GM21529 (cell line): ENCODE measurements around the gene KCNT1.

Experiments used
- ATAC-seq: cut with Tn5 transposase; IDR thresholded peaks from one replicate; pipeline ENCODE4 v1.9.1; 2021; ENCODE audit not compliant: unreplicated experiment

The KCNT1 gene

GRCh38 chr9:135698767-135699166 lies 3.2 kb upstream of the KCNT1 start:
- ATAC-seq = no peak

GRCh38 chr9:135699440-135699839 lies 2.5 kb upstream of the KCNT1 start, which contains the start of gene SOHLH1:
SOHLH1 (minus strand) TSS chr9:135699481; CDS start chr9:135699467, 14 bp downstream.
- ATAC-seq = no peak

GRCh38 chr9:135700525-135700924 lies 1.5 kb upstream of the KCNT1 start:
- no peak for ATAC-seq

DNA sequence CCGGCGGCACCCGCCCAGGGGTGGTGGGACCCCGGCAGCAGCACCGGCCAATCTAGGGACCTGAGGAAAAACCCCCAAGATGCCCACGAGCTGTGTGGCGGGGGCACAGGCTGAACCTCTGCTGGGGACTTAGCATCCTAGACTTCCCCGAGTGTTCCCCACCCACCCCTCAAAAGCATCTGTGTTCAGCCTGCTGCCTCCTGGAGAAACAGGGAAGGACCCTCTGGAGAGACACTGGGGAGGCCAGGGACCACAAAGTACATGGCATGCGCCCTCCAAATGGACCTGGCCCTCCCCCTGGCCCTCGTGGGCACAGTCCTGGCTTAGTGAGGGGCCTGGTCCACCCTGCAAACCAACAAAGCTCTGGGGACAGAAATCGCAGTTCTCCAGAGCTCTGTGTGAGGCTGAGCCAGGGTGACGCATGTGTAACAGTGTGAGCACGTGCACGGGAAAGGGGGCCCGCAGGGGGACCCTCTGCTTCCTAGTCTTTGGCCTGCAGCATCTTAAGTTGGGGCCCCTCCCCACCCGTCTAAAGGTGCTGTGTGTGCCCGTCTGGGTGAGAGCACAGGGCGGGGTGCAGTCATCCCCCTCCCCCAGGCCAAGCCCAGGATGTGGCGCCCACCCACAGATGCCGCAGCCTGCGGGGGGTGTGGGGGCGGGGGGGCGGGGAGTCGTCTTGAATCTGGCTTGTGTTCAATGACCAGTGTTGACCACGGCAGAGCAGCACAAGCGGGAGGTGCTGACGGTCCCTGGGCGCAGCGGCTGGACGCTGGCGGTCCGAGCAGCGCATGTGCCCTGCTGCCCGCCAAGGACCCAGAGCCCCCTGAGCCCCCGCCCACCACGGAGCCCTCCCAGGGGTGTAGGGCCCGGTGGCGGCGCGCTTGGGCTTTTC lies 672 bp upstream of the KCNT1 start:
- no peak for ATAC-seq

GRCh38 chr9:135703726-135704125 lies 1.7 kb downstream of the KCNT1 start:
- ATAC-seq = no peak

- ATAC-seq = no peak
Observed at GRCh38 chr9:135704483-135704882, 2.5 kb downstream of the KCNT1 start.

DNA sequence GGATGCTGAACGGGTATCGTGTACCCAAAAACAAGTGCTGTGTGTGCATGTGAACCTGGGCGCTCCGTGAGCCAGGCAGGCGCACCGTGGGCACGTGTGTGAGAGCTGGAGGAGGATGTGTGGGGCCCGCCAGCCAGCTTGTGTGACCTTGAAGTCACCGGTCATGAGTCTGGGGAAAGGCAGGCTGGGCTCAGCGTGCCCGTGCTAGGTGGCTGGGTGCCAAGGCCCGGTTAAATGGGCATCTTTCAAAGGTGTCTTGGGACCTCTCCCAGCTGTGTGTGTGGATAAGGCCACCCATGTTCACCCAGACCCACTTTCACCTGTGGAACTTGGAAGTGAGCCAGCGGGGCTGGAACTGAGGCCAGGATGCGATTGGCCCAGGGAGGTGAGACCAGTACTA lies 3.4 kb downstream of the KCNT1 start:
- no peak for ATAC-seq

GRCh38 chr9:135706288-135706687 lies 4.3 kb downstream of the KCNT1 start:
- no peak for ATAC-seq

- ATAC-seq = no peak
Observed at GRCh38 chr9:135707252-135708138, 5.5 kb downstream of the KCNT1 start.

GRCh38 chr9:135708164-135708563 lies 6.2 kb downstream of the KCNT1 start:
- ATAC-seq = no peak

DNA sequence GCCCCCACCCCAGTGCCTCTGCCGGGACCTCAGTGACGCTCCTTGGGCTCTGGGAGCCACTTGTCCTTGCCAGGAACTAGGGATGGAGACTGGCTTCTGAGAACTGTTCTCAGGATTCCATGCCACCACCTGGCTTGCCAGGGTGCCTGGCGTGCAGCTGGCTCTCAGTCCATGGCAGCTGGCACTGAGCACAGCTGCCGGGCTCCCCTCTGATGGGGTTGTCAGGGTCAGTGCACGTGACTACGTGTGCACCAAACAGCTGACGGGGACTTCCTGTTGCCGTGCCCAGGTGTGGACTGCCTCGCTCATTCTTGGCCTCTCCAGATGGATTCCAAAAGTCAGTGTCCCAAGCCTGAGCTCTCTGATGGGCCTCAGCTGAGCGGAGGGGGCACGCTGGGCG lies 9.4 kb downstream of the KCNT1 start:
- ATAC-seq = no peak

DNA sequence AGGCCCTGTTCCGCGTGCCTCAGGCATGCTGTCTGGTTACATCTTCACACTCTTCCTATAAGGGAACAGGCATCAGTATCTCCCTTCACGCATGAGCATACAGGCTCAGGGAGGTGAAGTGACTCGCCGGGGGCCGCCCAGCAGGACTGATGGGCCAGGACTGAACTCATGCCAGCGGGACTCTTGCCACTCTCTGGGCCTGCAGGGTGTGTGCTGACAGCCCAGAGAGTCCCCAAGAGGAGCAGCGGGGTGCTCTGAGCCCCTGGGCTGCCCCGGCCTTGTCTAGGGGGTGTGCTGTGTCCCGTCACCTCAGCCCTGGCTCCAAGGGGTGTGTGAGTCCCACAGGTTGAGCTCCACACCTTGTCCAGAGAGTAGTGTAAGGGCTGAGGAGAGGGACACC lies 9.9 kb downstream of the KCNT1 start:
- ATAC-seq = no peak

- ATAC-seq = no peak
Observed at GRCh38 chr9:135712613-135713295, 10.8 kb downstream of the KCNT1 start.

DNA sequence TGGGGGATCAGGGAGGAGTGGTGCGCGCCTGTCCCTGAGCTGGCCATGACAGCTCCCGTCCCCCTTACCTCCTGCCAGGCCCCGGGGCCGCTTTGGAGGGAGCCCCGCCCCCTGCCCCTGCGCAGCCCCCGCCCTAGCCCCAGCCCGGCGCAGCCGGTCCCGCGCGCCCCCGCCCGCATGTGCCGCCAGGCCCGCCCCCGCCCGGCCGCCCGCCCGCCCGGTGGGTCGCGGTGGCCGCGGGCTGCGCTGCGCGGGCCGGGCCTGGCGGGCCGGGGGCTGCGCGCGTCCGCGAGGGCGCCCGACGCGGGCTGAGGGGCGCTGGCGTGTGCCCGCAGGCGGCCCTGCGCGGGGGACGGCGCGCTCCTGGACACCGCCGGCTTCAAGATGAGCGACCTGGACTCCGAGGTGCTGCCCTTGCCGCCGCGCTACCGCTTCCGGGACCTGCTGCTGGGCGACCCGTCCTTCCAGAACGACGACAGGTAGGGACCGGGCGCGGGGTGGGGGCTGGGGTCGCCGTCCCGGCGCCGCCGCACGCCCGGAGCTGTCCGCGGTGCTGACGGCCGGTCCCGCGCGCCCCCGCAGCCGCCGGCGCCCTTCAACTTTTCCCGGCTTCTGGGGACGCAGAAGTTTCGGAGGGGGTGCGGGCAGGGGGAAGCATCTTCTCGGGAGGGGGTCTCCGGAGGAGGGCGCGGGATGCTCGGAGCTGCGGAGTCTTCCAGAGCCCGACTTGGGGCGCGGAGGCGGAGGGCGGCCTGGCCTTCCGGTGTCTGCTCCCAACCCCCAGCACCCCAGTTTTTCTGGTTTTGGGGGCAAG lies 12.5 kb downstream of the KCNT1 start:
- no peak for ATAC-seq

GRCh38 chr9:135715056-135715595 lies 13.1 kb downstream of the KCNT1 start:
- no peak for ATAC-seq

- no peak for ATAC-seq
Observed at GRCh38 chr9:135716045-135716444, 14.1 kb downstream of the KCNT1 start.

GRCh38 chr9:135717410-135717809 lies 15.4 kb downstream of the KCNT1 start:
- no peak for ATAC-seq

DNA sequence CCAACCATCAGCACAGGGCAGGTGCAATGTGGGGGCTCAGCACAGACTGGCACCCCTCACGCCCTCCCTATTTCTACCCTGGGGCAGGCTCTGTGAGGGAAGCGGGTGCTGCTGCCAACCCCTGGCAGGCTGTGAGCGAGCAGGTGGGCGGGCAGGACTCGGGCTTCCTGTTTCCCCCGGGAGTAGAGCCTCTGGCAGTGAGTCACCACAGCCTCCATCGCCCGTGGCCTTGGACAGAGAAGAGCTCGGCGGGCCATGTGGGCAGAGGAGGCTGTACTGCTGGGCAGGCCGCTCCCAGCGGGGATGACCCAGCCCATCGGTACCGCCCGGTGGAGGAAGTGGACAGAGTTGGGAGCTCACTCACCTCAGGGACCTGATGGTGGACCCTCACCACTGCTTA lies 16.6 kb downstream of the KCNT1 start:
- ATAC-seq = no peak

- ATAC-seq = no peak
Observed at GRCh38 chr9:135719472-135719871, 17.5 kb downstream of the KCNT1 start.

DNA sequence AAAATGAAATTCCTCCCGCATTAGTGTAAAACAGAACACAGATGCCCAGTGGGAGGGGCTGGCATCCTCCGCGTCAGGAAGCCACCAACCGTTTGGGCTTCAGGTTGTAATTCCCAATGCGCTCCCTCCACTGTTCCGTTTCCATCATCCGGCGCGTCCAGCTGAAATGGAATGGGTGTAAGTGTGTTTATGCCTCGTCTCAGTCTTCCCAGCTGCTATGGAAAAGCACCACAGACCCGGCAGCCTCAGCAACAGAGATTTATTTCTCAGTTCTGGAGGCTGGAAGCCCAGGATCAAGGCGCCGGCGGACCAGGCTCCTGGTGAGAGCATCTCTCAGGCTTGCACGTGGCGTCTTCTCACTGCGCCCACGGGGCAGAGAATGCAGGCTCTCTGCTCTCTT lies 20.4 kb downstream of the KCNT1 start:
- no peak for ATAC-seq
